K562 (cell line): ENCODE results near the gene EXTL1. TPM values are rescaled to one million over a fixed set of nuclear protein-coding genes. Genes with fewer than 3 reads are reported as not detected.

Experiments
- BMI1 ChIP-seq: fragments of 150-350 bp; IDR thresholded peaks from 2 replicates; pipeline ENCODE4 v1.6.1; 2014; ENCODE audit warnings: low read length
- CEBPB ChIP-seq: fragments of 450-650 bp; IDR thresholded peaks from 2 replicates; pipeline ENCODE4 v1.6.1; 2016; ENCODE audit warnings: missing genetic modification characterization, missing compliant biosample characterization
- DACH1 ChIP-seq: fragments of 450-650 bp; IDR thresholded peaks from 2 replicates; pipeline ENCODE4 v1.6.1; 2018; ENCODE audit not compliant: partially characterized antibody
- HDAC3 ChIP-seq: fragments of 450-650 bp; IDR thresholded peaks from 2 replicates; pipeline ENCODE4 v1.6.1; 2018; ENCODE audit warnings: borderline replicate concordance, mild to moderate bottlenecking, moderate library complexity; ENCODE audit not compliant: partially characterized antibody
- HNRNPL ChIP-seq: fragments of 200-400 bp; formaldehyde crosslinking; IDR thresholded peaks from 2 replicates; pipeline ENCODE4 v1.6.1; 2017; ENCODE audit warnings: low read depth, mild to moderate bottlenecking, low read length
- JUN ChIP-seq, 2 experiments: sonication (generic) in 1 of 2; formaldehyde crosslinking in 1 of 2; IDR thresholded peaks; 2 replicates each; pipeline versions ENCODE4 v1.6.1 to v1.8.0; 2012 to 2022; ENCODE audit warnings: borderline replicate concordance in 2 of 2, mild to moderate bottlenecking in 2 of 2, improper control_type of control experiment in 1 of 2, low read depth in 1 of 2, low read length in 1 of 2, missing genetic modification reagents in 1 of 2
- KAT8 ChIP-seq: fragments of 450-650 bp; IDR thresholded peaks from 2 replicates; pipeline ENCODE4 v1.6.1; 2016; ENCODE audit warnings: low read depth, mild to moderate bottlenecking
- NFIC ChIP-seq: fragments of 450-650 bp; IDR thresholded peaks from 2 replicates; pipeline ENCODE4 v1.6.1; 2017; ENCODE audit warnings: mild to moderate bottlenecking, inconsistent platforms
- ZBTB1 ChIP-seq: sonication (generic); formaldehyde crosslinking; IDR thresholded peaks from 2 replicates; pipeline ENCODE4 v1.8.1; 2023; ENCODE audit warnings: missing genetic modification reagents, low read depth, mild to moderate bottlenecking, borderline replicate concordance
- ZC3H11A ChIP-seq: IDR thresholded peaks from 2 replicates; pipeline ENCODE4 v1.6.1; 2012; ENCODE audit warnings: low read depth, low read length, improper control_type of control experiment
- polyA plus RNA-seq, 8 experiments: library from polyadenylated mRNA; depleted of rRNA in 4 of 8; stranded (reverse) in 5 of 8; unstranded in 3 of 8; fragments of >200 nt; fragmentation: Nextera tagmentation in 2 of 8; fragmentation: Illumina TruSeq in 1 of 8; extraction: Ambion mirVana in 2 of 8; extraction: Trizol in 1 of 8; gene quantifications; 2 replicates each; pipeline versions ENCODE4 v1.2.1 to v1.2.3, GENCODE V29; 2011 to 2014; ENCODE audit warnings: inconsistent platforms in 1 of 8, missing spikeins in 1 of 8
- total RNA-seq, 7 experiments: library from RNA; depleted of rRNA in 6 of 7; stranded (reverse); fragments of >200 nt in 6 of 7; fragmentation: Illumina TruSeq in 2 of 7; extraction: Trizol in 2 of 7; gene quantifications; 2 replicates each; pipeline versions ENCODE4 v1.2.1 to v1.2.3, GENCODE V29; 2011 to 2021; ENCODE audit warnings: low replicate concordance in 1 of 7
- TF ChIP-seq, protein P1 (sequence below): fragments of 250-450 bp; sonication (Bioruptor Pico); IDR thresholded peaks from 2 replicates; pipeline ENCODE4 v1.5.0; 2021; ENCODE audit warnings: mild to moderate bottlenecking, moderate library complexity
- TF ChIP-seq, protein P2 (sequence below): fragments of 450-650 bp; IDR thresholded peaks from 2 replicates; pipeline ENCODE4 v1.7.1; 2018; ENCODE audit warnings: mild to moderate bottlenecking, low read depth; ENCODE audit not compliant: partially characterized antibody
- TF ChIP-seq, protein P3 (sequence below): sonication (generic); formaldehyde crosslinking; IDR thresholded peaks from 2 replicates; pipeline ENCODE4 v1.8.0; 2022; ENCODE audit warnings: mild to moderate bottlenecking, missing genetic modification reagents
- TF ChIP-seq, protein P4 (sequence below): fragments of 250-450 bp; sonication (Bioruptor Pico); IDR thresholded peaks from 2 replicates; pipeline ENCODE4 v1.5.0; 2020; ENCODE audit warnings: mild to moderate bottlenecking

EXTL1 gene
- total and polyA plus RNA-seq, 9 of the 15 experiments (the other 6 are each of a cell fraction or from before 2014, with no cell fraction given), result 0.04 to 0.23 (median 0.08) TPM; not detected in 3

DNA sequence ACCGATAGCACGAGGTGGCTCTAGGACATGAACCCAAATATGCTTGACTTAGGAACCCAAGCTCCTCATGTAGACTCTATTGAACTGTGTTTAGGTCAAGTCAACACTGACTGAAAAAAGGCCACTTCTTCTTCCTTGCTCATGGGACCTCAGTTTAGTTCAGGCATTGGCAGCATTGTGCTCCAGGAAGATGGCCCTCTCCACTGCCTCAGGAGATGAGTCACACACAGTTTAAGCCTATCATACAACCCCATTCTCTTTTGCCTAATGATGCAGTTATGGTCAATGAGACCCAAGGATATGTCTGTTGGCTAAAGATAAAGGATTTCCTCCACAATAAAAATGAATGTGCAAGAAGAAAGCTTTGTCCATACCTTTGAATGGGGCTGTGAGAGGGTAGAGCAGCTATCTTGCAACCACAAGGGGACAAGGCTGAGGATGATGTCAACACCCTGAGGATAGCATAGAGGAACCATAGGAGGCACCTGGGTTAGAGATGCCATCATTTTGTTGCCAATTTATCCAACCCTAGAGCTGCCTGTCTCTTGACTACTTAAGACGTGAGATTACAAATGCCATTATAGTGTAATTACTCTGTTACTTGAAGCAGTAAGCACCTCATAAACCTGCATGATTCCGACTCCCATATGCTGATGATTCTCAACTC, 48.9 kb downstream of the EXTL1 start (continued):
- TF ChIP-seq, protein P1, sequence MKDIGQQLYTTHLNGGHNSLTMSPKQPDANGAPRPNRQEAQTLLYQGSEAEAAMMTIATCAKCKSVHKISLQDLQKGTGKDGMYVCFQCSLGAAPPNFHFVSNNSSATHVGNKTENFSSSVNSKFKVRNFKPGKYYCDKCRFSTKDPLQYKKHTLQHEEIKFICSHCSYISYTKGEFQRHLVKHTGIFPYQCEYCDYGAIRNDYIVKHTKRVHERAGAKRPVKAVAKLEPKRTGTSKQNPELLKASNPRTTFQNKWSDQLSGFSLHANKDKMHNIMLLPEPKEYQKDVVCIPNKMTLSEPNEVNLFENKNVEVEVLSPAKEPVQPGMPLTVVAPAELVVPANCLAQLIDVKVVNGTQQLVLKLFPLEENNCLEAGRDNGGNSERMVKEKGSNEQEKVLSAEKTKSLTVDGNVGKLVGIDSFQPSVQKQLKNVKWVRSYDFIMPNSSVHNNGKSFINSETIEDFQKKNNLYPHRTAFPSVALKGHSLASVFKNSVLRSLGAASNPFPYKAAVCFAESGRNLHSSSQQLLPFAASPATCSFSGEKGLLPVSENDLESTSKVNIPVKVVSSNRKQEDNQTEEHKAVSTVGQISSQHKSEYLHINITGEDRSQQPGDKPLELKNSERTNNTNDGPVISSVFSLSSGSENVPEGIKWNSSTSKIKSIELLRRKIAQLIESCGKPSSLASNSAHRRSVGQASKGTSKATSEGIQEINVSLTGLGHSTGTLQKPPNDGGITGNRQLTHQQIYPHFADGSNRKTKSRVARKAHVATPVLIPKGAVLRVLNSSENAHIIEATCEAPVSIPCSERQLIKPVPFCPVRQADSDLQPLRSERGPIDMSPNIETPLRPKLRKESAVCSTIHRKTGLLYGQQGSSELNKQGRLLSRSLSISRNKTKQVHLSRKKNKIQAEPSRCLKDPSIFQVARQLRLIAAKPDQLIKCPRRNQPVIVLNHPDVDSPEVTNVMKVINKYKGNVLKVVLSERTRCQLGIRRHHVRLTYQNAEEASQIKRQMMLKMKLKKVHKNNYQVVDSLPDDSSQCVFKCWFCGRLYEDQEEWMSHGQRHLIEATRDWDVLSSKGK (CRISPR knock-in tag), result no peak
- TF ChIP-seq ZBTB1 (CRISPR knock-in tag), result no peak
- peak; percentile 96 for TF ChIP-seq CEBPB (tag)
- TF ChIP-seq BMI1, result no peak
- TF ChIP-seq, protein P2, sequence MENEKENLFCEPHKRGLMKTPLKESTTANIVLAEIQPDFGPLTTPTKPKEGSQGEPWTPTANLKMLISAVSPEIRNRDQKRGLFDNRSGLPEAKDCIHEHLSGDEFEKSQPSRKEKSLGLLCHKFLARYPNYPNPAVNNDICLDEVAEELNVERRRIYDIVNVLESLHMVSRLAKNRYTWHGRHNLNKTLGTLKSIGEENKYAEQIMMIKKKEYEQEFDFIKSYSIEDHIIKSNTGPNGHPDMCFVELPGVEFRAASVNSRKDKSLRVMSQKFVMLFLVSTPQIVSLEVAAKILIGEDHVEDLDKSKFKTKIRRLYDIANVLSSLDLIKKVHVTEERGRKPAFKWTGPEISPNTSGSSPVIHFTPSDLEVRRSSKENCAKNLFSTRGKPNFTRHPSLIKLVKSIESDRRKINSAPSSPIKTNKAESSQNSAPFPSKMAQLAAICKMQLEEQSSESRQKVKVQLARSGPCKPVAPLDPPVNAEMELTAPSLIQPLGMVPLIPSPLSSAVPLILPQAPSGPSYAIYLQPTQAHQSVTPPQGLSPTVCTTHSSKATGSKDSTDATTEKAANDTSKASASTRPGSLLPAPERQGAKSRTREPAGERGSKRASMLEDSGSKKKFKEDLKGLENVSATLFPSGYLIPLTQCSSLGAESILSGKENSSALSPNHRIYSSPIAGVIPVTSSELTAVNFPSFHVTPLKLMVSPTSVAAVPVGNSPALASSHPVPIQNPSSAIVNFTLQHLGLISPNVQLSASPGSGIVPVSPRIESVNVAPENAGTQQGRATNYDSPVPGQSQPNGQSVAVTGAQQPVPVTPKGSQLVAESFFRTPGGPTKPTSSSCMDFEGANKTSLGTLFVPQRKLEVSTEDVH, result peak; percentile 63
- no peak for TF ChIP-seq KAT8
- peak; percentile 31 for TF ChIP-seq DACH1
- TF ChIP-seq, protein P3, sequence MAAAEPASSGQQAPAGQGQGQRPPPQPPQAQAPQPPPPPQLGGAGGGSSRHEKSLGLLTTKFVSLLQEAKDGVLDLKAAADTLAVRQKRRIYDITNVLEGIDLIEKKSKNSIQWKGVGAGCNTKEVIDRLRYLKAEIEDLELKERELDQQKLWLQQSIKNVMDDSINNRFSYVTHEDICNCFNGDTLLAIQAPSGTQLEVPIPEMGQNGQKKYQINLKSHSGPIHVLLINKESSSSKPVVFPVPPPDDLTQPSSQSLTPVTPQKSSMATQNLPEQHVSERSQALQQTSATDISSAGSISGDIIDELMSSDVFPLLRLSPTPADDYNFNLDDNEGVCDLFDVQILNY (CRISPR knock-in tag), result no peak
- peak; percentile 98 for TF ChIP-seq JUN (IDR thresholded peaks at IDR 0.05; ENCODE audit: borderline replicate concordance, low read depth, low read length)
- TF ChIP-seq JUN (CRISPR knock-in tag; IDR thresholded peaks at IDR 0.05; ENCODE audit: borderline replicate concordance), result peak; percentile 93; the same call in 1 of the 2 replicates
- 0 out of 2 replicates have a peak, but pooled peaks have one; percentile 50 for TF ChIP-seq ZC3H11A
- peak; percentile 92 for TF ChIP-seq HDAC3
- TF ChIP-seq, protein P4, sequence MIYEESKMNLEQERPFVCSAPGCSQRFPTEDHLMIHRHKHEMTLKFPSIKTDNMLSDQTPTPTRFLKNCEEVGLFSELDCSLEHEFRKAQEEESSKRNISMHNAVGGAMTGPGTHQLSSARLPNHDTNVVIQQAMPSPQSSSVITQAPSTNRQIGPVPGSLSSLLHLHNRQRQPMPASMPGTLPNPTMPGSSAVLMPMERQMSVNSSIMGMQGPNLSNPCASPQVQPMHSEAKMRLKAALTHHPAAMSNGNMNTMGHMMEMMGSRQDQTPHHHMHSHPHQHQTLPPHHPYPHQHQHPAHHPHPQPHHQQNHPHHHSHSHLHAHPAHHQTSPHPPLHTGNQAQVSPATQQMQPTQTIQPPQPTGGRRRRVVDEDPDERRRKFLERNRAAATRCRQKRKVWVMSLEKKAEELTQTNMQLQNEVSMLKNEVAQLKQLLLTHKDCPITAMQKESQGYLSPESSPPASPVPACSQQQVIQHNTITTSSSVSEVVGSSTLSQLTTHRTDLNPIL, result no peak
- TF ChIP-seq NFIC, result peak; percentile 93
- TF ChIP-seq HNRNPL, result 0 out of 2 replicates have a peak, but pooled peaks have one; percentile 31
